Astrocyte (in vitro differentiated cells and primary cell): ENCODE measurements around the gene RAPGEF5. TPM values are rescaled to one million over a fixed set of nuclear protein-coding genes. Genes with fewer than 3 reads are reported as not detected.

Source experiments
- DNase-seq: peaks from one replicate; pipeline ENCODE4 v3.0.0-alpha.2; 2010; ENCODE audit warnings: low read depth
- FAIRE-seq: peaks from 2 replicates; lab custom pipeline; 2011; peaks lifted over from hg19 to GRCh38; lab: Jason Lieb, UNC
- H2AFZ ChIP-seq: 2 replicates; pipeline ENCODE4 v1.6.0; 2012; ENCODE audit warnings: low read depth, low read length, inconsistent platforms
- H3K27ac ChIP-seq: 2 replicates; pipeline ENCODE4 v1.5.1; 2011; ENCODE audit warnings: low read depth, low read length, inconsistent platforms
- H3K27me3 ChIP-seq: 2 replicates; pipeline ENCODE4 v1.6.0; 2011; ENCODE audit warnings: low read length, inconsistent platforms; ENCODE audit not compliant: insufficient read depth
- H3K36me3 ChIP-seq: 2 replicates; pipeline ENCODE4 v1.5.1; 2011; ENCODE audit warnings: low read length, inconsistent platforms; ENCODE audit not compliant: insufficient read depth
- H3K4me1 ChIP-seq: 2 replicates; pipeline ENCODE4 v1.5.1; 2011; ENCODE audit warnings: low read length, inconsistent platforms; ENCODE audit not compliant: insufficient read depth
- H3K4me2 ChIP-seq: 2 replicates; pipeline ENCODE4 v1.6.0; 2012; ENCODE audit warnings: low read length, inconsistent platforms
- H3K4me3 ChIP-seq: 2 replicates; pipeline ENCODE4 v1.5.1; 2011; ENCODE audit warnings: low read depth, mild to moderate bottlenecking, low read length, inconsistent platforms; ENCODE audit not compliant: insufficient read depth
- H3K79me2 ChIP-seq: 2 replicates; pipeline ENCODE4 v1.6.0; 2012; ENCODE audit warnings: mild to moderate bottlenecking, low read length, inconsistent platforms; ENCODE audit not compliant: insufficient read depth
- H3K9ac ChIP-seq: 2 replicates; pipeline ENCODE4 v1.6.0; 2012; ENCODE audit warnings: mild to moderate bottlenecking, low read length, inconsistent platforms
- H3K9me3 ChIP-seq: 2 replicates; pipeline ENCODE4 v1.5.1; 2012; ENCODE audit warnings: low read depth, mild to moderate bottlenecking, low read length, inconsistent platforms; ENCODE audit not compliant: insufficient read depth
- H4K20me1 ChIP-seq: 2 replicates; pipeline ENCODE4 v1.6.0; 2012; ENCODE audit warnings: low read length, inconsistent platforms; ENCODE audit not compliant: insufficient read depth
- H3K27ac Mint-ChIP-seq: one replicate; pipeline ENCODE4 v1.8.0; 2021; ENCODE audit warnings: mild to moderate bottlenecking, mixed read lengths; ENCODE audit not compliant: unreplicated experiment
- H3K27me3 Mint-ChIP-seq: one replicate; pipeline ENCODE4 v1.8.0; 2021; ENCODE audit warnings: low read depth, mixed read lengths; ENCODE audit not compliant: unreplicated experiment
- H3K36me3 Mint-ChIP-seq: one replicate; pipeline ENCODE4 v1.8.0; 2021; ENCODE audit warnings: low read depth, mixed read lengths; ENCODE audit not compliant: unreplicated experiment
- H3K4me1 Mint-ChIP-seq: one replicate; pipeline ENCODE4 v1.8.0; 2021; ENCODE audit warnings: low read depth, mixed read lengths; ENCODE audit not compliant: unreplicated experiment
- H3K4me3 Mint-ChIP-seq: one replicate; pipeline ENCODE4 v1.8.0; 2021; ENCODE audit warnings: mild to moderate bottlenecking, moderate library complexity, mixed read lengths; ENCODE audit not compliant: unreplicated experiment
- H3K9me3 Mint-ChIP-seq: one replicate; pipeline ENCODE4 v1.8.0; 2021; ENCODE audit warnings: mild to moderate bottlenecking, mixed read lengths; ENCODE audit not compliant: unreplicated experiment
- EZH2 ChIP-seq: IDR thresholded peaks from 2 replicates; pipeline ENCODE4 v1.6.1; 2012; ENCODE audit warnings: mild to moderate bottlenecking, low read length, inconsistent platforms; ENCODE audit not compliant: insufficient read depth
- total RNA-seq: library from RNA; stranded (reverse); gene quantifications from 2 replicates; pipeline ENCODE4 v1.2.1, GENCODE V29; 2021
- TF ChIP-seq, protein P1 (sequence below): IDR thresholded peaks from 2 replicates; pipeline ENCODE4 v1.5.1; 2011; ENCODE audit warnings: low read depth, mild to moderate bottlenecking, inconsistent platforms, low read length, moderate library complexity; ENCODE audit not compliant: insufficient read depth

Gene RAPGEF5
- total RNA-seq, 1 donor from 2014 or later, result 1.0 TPM

DNA sequence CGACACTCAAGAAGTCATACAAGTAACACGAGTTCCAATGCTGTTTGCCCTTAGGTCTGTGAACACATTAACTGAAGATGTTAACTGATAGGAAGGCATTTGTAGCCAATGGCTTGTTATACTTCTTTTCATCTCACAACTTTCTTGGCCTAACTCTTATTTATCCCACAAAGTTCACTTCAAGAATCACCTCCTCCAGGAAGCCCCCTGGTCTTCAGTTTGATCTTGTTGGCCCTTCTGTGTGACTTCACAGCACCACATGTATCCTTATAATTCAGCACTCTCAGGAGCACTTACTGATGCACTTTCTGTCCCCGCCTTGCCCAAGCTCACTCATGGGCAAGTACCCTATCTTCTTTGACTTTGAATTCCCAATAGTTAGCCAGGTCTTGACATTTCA lies 159.6 kb downstream of the RAPGEF5 start:
- FAIRE-seq, result no peak

DNA sequence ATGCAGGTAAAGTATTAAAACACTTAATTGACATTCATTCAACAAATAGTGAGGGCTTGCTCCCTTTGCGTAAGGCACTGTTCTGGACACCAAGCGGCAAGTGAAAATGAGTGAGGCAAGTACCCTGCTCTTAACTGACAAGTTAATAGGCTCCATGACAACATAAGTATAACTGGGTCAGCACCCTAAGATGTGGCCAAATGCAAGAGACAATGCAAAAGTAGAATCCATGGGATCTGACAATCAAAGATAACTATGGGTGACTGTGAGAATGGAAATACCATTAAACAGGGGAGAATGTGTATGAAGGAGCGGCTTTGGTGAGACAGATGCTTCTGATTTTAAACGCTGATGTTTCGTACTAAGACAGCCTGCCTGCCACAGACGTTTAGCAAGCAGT lies 160.5 kb downstream of the RAPGEF5 start:
- Histone ChIP-seq H3K4me2 (no peak overlapping the region), H3K4me1 (peaks cover 3% of the 10 kb centered on the region), H3K27ac (no peak overlapping the region), H3K9me3 (no peaks in the 10 kb centered on the region), H4K20me1 (no peaks in the 10 kb centered on the region), H3K36me3 (no peaks in the 10 kb centered on the region), H2AFZ (no peak overlapping the region), H3K27me3 (peaks cover 5% of the 10 kb centered on the region), H3K4me3 (no peak overlapping the region), H3K79me2 (no peaks in the 10 kb centered on the region), H3K9ac (no peak overlapping the region)
- Mint-ChIP-seq H3K27ac (no peak overlapping the region), H3K36me3 (no peaks in the 10 kb centered on the region), H3K4me1 (peaks cover 10% of the 10 kb centered on the region), H3K4me3 (no peak overlapping the region), H3K9me3 (no peaks in the 10 kb centered on the region), H3K27me3 (peaks cover 16% of the 10 kb centered on the region)
- TF ChIP-seq EZH2, result no peak
- TF ChIP-seq, protein P1, sequence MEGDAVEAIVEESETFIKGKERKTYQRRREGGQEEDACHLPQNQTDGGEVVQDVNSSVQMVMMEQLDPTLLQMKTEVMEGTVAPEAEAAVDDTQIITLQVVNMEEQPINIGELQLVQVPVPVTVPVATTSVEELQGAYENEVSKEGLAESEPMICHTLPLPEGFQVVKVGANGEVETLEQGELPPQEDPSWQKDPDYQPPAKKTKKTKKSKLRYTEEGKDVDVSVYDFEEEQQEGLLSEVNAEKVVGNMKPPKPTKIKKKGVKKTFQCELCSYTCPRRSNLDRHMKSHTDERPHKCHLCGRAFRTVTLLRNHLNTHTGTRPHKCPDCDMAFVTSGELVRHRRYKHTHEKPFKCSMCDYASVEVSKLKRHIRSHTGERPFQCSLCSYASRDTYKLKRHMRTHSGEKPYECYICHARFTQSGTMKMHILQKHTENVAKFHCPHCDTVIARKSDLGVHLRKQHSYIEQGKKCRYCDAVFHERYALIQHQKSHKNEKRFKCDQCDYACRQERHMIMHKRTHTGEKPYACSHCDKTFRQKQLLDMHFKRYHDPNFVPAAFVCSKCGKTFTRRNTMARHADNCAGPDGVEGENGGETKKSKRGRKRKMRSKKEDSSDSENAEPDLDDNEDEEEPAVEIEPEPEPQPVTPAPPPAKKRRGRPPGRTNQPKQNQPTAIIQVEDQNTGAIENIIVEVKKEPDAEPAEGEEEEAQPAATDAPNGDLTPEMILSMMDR, result no peak
- FAIRE-seq, result no peak
- no peak for DNase-seq

More for the DNA sequence above, 159.6 kb downstream of the RAPGEF5 start:
- no peak overlapping the region for H3K27ac ChIP-seq
- no peaks in the 10 kb centered on the region for H3K9me3 Mint-ChIP-seq
- H2AFZ ChIP-seq, result no peak overlapping the region
- H3K4me3 ChIP-seq, result no peak overlapping the region
- TF ChIP-seq EZH2, result no peak
- TF ChIP-seq, protein P1, result no peak
- no peak for DNase-seq
- H3K36me3 ChIP-seq, result no peaks in the 10 kb centered on the region
- H3K27me3 Mint-ChIP-seq, result peaks cover 12% of the 10 kb centered on the region
- no peaks in the 10 kb centered on the region for H4K20me1 ChIP-seq
- no peak overlapping the region for H3K4me2 ChIP-seq
- H3K9me3 ChIP-seq, result no peaks in the 10 kb centered on the region
- no peaks in the 10 kb centered on the region for H3K36me3 Mint-ChIP-seq
- no peak overlapping the region for H3K27ac Mint-ChIP-seq
- H3K4me1 ChIP-seq, result peaks cover 3% of the 10 kb centered on the region
- no peak overlapping the region for H3K9ac ChIP-seq
- H3K27me3 ChIP-seq, result peaks cover 5% of the 10 kb centered on the region
- H3K79me2 ChIP-seq, result no peaks in the 10 kb centered on the region
- no peak overlapping the region for H3K4me3 Mint-ChIP-seq
- peaks cover 10% of the 10 kb centered on the region for H3K4me1 Mint-ChIP-seq

DNA sequence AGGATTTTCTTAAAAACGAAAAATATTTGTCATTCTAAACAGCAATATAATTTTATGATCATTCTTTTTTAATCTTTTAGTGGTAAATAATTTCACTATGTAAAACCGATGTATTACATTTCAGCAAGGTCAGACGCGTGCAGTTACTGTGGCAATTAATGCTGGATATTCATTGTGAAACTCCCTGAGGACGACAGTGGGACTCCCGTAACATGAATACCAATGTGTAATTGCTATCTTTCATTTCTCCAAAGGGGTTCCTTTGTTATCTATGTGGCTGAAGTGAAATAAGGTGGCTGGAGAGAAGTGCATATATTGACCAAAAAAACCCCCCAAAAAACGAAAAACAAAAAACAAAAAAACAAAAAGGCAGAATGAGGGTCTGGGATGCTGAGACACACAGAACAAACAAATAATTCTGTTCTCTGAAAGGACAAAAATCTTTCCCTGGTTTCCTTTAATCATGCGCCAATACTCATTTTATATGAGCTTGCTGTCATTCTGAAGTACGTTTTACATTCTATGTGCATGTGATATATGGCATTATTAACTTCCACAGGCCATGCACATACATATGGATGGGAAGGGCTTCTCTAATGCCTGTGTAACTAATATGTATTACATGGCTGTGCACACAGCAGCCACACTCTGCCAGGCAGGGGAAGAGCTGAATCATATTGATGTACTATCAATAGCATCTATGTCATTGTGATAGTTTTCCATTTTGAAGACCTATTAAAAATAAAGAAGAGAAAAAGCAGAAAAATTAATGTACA lies 161.4 kb downstream of the RAPGEF5 start:
- Histone ChIP-seq H3K4me2 (no peak overlapping the region), H3K79me2 (no peaks in the 10 kb centered on the region), H3K9me3 (no peaks in the 10 kb centered on the region), H3K4me3 (no peak overlapping the region), H3K27me3 (peaks cover 5% of the 10 kb centered on the region), H3K27ac (no peak overlapping the region), H3K36me3 (no peaks in the 10 kb centered on the region), H4K20me1 (no peaks in the 10 kb centered on the region), H3K4me1 (peaks cover 3% of the 10 kb centered on the region), H2AFZ (no peak overlapping the region), H3K9ac (no peak overlapping the region)
- H3K9me3 Mint-ChIP-seq, result no peaks in the 10 kb centered on the region
- no peaks in the 10 kb centered on the region for H3K36me3 Mint-ChIP-seq
- H3K27me3 Mint-ChIP-seq, result peaks cover 22% of the 10 kb centered on the region
- no peak overlapping the region for H3K27ac Mint-ChIP-seq
- H3K4me3 Mint-ChIP-seq, result no peak overlapping the region
- TF ChIP-seq, protein P1, result no peak
- no peak for TF ChIP-seq EZH2
- FAIRE-seq (no peak), DNase-seq (no peak)
- H3K4me1 Mint-ChIP-seq, result peaks cover 10% of the 10 kb centered on the region
